Fibroblast of mammary gland (primary cell): ENCODE data around the gene HS2ST1.

Experiments used
- DNase-seq: peaks from one replicate; pipeline ENCODE4 v3.0.0-alpha.2; 2010; ENCODE audit warnings: low read depth
- H3K4me3 ChIP-seq: 2 replicates; pipeline ENCODE4 v1.5.1; 2011; ENCODE audit warnings: low read depth, mild to moderate bottlenecking, low read length, moderate library complexity; ENCODE audit not compliant: control insufficient read depth
- CTCF ChIP-seq: conservative IDR thresholded peaks from 2 replicates; pipeline ENCODE4 v1.5.1; 2011; ENCODE audit warnings: low read depth, low read length, inconsistent platforms; ENCODE audit not compliant: control insufficient read depth, insufficient read depth

Gene HS2ST1

GRCh38 chr1:87127581-87127980, 213.1 kb downstream of the HS2ST1 start:
- DNase-seq, result no peak
- no peak for TF ChIP-seq CTCF

GRCh38 chr1:87129038-87129437, 214.6 kb downstream of the HS2ST1 start:
- no peak for DNase-seq
- no peak overlapping the region for H3K4me3 ChIP-seq
- TF ChIP-seq CTCF, result no peak

More at GRCh38 chr1:87127581-87127980, 213.1 kb downstream of the HS2ST1 start:
- H3K4me3 ChIP-seq, result no peak overlapping the region

GRCh38 chr1:87129606-87130005, 215.2 kb downstream of the HS2ST1 start:
- no peak for TF ChIP-seq CTCF
- peak; percentile 72 for DNase-seq
- peak overlapping the region; percentile 10 for H3K4me3 ChIP-seq

GRCh38 chr1:87130438-87130837, 216.0 kb downstream of the HS2ST1 start:
- TF ChIP-seq CTCF, result no peak
- H3K4me3 ChIP-seq, result no peak overlapping the region
- DNase-seq, result no peak

- peak; percentile 74 for DNase-seq
- TF ChIP-seq CTCF, result peak; percentile 79
- peak overlapping the region; percentile 51 for H3K4me3 ChIP-seq
These were observed 217.4 kb downstream of the HS2ST1 start for GRCh38 chr1:87131809-87132283.

- DNase-seq, result no peak
- peak overlapping the region; percentile 51 for H3K4me3 ChIP-seq
- TF ChIP-seq CTCF, result no peak
These were observed 217.9 kb downstream of the HS2ST1 start for GRCh38 chr1:87132284-87132870.
